G401 (cell line): Measurements from ENCODE around the gene ATF3. TPM values are rescaled to one million over a fixed set of nuclear protein-coding genes. Genes with fewer than 3 reads are reported as not detected.

Experiments used
- DNase-seq: peaks from one replicate; pipeline ENCODE4 v3.0.0-alpha.2; 2015; ENCODE audit warnings: low spot score
- in situ Hi-C: cut with HindIII; loops from 2 replicates; pipeline ENCODE4 v1.10.0; 2016; ENCODE audit warnings: low sequenced_read_pairs, mixed read lengths
- total RNA-seq: library from RNA; depleted of rRNA; stranded (reverse); fragments of >200 nt; shearing (Covaris generic); gene quantifications from 2 replicates; pipeline ENCODE4 v1.2.3, GENCODE V29; 2014; rRNA removed

Gene ATF3
- total RNA-seq = 51.7 and 59.9 TPM in 2 replicates

- peak; percentile 92 for DNase-seq
- in situ Hi-C loops = no loop called here
These were observed at the start of gene ATF3 for GRCh38 chr1:212608392-212608958. Gene ATF3 (plus strand): TSS chr1:212608761. CDS start chr1:212615022, 6,261 bp downstream.

GRCh38 chr1:212559929-212560328, 48.6 kb upstream of the ATF3 start:
- in situ Hi-C loops = no loop called here
- DNase-seq = no peak

- in situ Hi-C loops = no loop called here
- DNase-seq = no peak
These were observed 47.6 kb upstream of the ATF3 start for GRCh38 chr1:212560933-212561460.

- in situ Hi-C loops = no loop called here
- no peak for DNase-seq
These were observed 47.0 kb upstream of the ATF3 start for GRCh38 chr1:212561501-212561931.

GRCh38 chr1:212562771-212563170, 45.8 kb upstream of the ATF3 start:
- in situ Hi-C loops = no loop called here
- DNase-seq = no peak

GRCh38 chr1:212565079-212565478, 43.5 kb upstream of the ATF3 start:
- in situ Hi-C loops = no loop called here
- no peak for DNase-seq

- DNase-seq = no peak
- in situ Hi-C loops = no loop called here
These were observed 42.8 kb upstream of the ATF3 start for GRCh38 chr1:212565571-212566305.

- in situ Hi-C loops = no loop called here
- DNase-seq = peak; percentile 6
These were observed 41.8 kb upstream of the ATF3 start for GRCh38 chr1:212566522-212567479.

- DNase-seq = no peak
- in situ Hi-C loops = no loop called here
These were observed 40.9 kb upstream of the ATF3 start for GRCh38 chr1:212567638-212568037.

- no peak for DNase-seq
- in situ Hi-C loops = no loop called here
These were observed 39.5 kb upstream of the ATF3 start for GRCh38 chr1:212568978-212569537.

- no peak for DNase-seq
- in situ Hi-C loops = no loop called here
These were observed 33.8 kb upstream of the ATF3 start for GRCh38 chr1:212574732-212575131.

- in situ Hi-C loops = no loop called here
- DNase-seq = no peak
These were observed 33.2 kb upstream of the ATF3 start for GRCh38 chr1:212575333-212575732.

- in situ Hi-C loops = no loop called here
- DNase-seq = no peak
These were observed 30.5 kb upstream of the ATF3 start for GRCh38 chr1:212578041-212578440.

GRCh38 chr1:212581034-212581433, 27.5 kb upstream of the ATF3 start:
- no peak for DNase-seq
- in situ Hi-C loops = no loop called here

GRCh38 chr1:212582291-212582690, 26.3 kb upstream of the ATF3 start:
- in situ Hi-C loops = no loop called here
- no peak for DNase-seq

GRCh38 chr1:212582808-212583615, 25.5 kb upstream of the ATF3 start:
- in situ Hi-C loops = no loop called here
- DNase-seq = no peak

GRCh38 chr1:212583643-212584042, 24.9 kb upstream of the ATF3 start:
- in situ Hi-C loops = no loop called here
- no peak for DNase-seq

GRCh38 chr1:212584092-212584886, 24.3 kb upstream of the ATF3 start:
- in situ Hi-C loops = no loop called here
- DNase-seq = no peak
